ENCODE measurements around the gene GPR157.

GPR157 gene

GRCh38 chr1:9128520-9129265 is at the start of gene GPR157:
GPR157 (minus strand) TSS chr1:9129102; CDS start chr1:9129027, 75 bp downstream.
- Histone ChIP-seq H3K36me3 (ENCODE audit: control insufficient read depth in 1 of 2, insufficient read depth in 2 of 2, low read length in 2 of 2) (no peaks in the 10 kb centered on the region), H3K9me3 (ENCODE audit: control insufficient read depth in 1 of 2, low read length in 2 of 2) (no peaks in the 10 kb centered on the region), H3K9ac (ENCODE audit: low read depth in 1 of 2, low read length in 2 of 2) (peak within 1 kb of the TSS; percentile 79 to 82), H3K27me3 (ENCODE audit: control insufficient read depth in 1 of 2, insufficient read depth in 2 of 2, low read length in 2 of 2) (no peaks in the 10 kb centered on the region), H3K4me3 (ENCODE audit: low read depth in 1 of 2, low read length in 2 of 2) (peak within 1 kb of the TSS; percentile 83), H3K4me1 (ENCODE audit: control insufficient read depth in 1 of 2, insufficient read depth in 2 of 2, low read length in 2 of 2) (peaks cover 10 to 14% of the 10 kb centered on the region in 2 donors), H3K27ac (ENCODE audit: low read depth, low read length) (peak within 1 kb of the TSS; percentile 81)

GRCh38 chr1:9174762-9175161 is 45.9 kb upstream of the GPR157 start:
- Histone ChIP-seq H3K27me3 (ENCODE audit: control insufficient read depth in 1 of 2, insufficient read depth in 2 of 2, low read length in 2 of 2) (no peaks in the 10 kb centered on the region), H3K9me3 (ENCODE audit: control insufficient read depth in 1 of 2, low read length in 2 of 2) (no peaks in the 10 kb centered on the region), H3K36me3 (ENCODE audit: control insufficient read depth in 1 of 2, insufficient read depth in 2 of 2, low read length in 2 of 2) (peaks cover 0 to 4% of the 10 kb centered on the region in 2 donors), H3K9ac (ENCODE audit: low read depth in 1 of 2, low read length in 2 of 2) (no peak overlapping the region), H3K27ac (ENCODE audit: low read depth, low read length) (no peak overlapping the region), H3K4me1 (ENCODE audit: control insufficient read depth in 1 of 2, insufficient read depth in 2 of 2, low read length in 2 of 2) (peaks cover 0 to 3% of the 10 kb centered on the region in 2 donors), H3K4me3 (ENCODE audit: low read depth in 1 of 2, low read length in 2 of 2) (no peak overlapping the region)

- H3K27me3 ChIP-seq (ENCODE audit: control insufficient read depth in 1 of 2, insufficient read depth in 2 of 2, low read length in 2 of 2) = no peaks in the 10 kb centered on the region
- no peaks in the 10 kb centered on the region for H3K9me3 ChIP-seq (ENCODE audit: control insufficient read depth in 1 of 2, low read length in 2 of 2)
- no peak overlapping the region for H3K27ac ChIP-seq (ENCODE audit: low read depth, low read length)
- H3K36me3 ChIP-seq (ENCODE audit: control insufficient read depth in 1 of 2, insufficient read depth in 2 of 2, low read length in 2 of 2) = peaks cover 0 to 4% of the 10 kb centered on the region in 2 donors
- peaks cover 0 to 3% of the 10 kb centered on the region in 2 donors for H3K4me1 ChIP-seq (ENCODE audit: control insufficient read depth in 1 of 2, insufficient read depth in 2 of 2, low read length in 2 of 2)
- H3K4me3 ChIP-seq (ENCODE audit: low read depth in 1 of 2, low read length in 2 of 2) = no peak overlapping the region
- H3K9ac ChIP-seq (ENCODE audit: low read depth in 1 of 2, low read length in 2 of 2) = no peak overlapping the region
Measured at GRCh38 chr1:9174243-9174642, 45.3 kb upstream of the GPR157 start.

- Histone ChIP-seq H3K4me3 (ENCODE audit: low read depth in 1 of 2, low read length in 2 of 2) (no peak overlapping the region), H3K9me3 (ENCODE audit: control insufficient read depth in 1 of 2, low read length in 2 of 2) (no peaks in the 10 kb centered on the region), H3K27me3 (ENCODE audit: control insufficient read depth in 1 of 2, insufficient read depth in 2 of 2, low read length in 2 of 2) (no peaks in the 10 kb centered on the region), H3K4me1 (ENCODE audit: control insufficient read depth in 1 of 2, insufficient read depth in 2 of 2, low read length in 2 of 2) (peaks cover 1 to 11% of the 10 kb centered on the region in 2 donors), H3K9ac (ENCODE audit: low read depth in 1 of 2, low read length in 2 of 2) (no peak overlapping the region), H3K36me3 (ENCODE audit: control insufficient read depth in 1 of 2, insufficient read depth in 2 of 2, low read length in 2 of 2) (no peaks in the 10 kb centered on the region), H3K27ac (ENCODE audit: low read depth, low read length) (no peak overlapping the region)
Measured at GRCh38 chr1:9169601-9170137, 40.8 kb upstream of the GPR157 start.

- Histone ChIP-seq H3K27ac (ENCODE audit: low read depth, low read length) (no peak overlapping the region), H3K4me3 (ENCODE audit: low read depth in 1 of 2, low read length in 2 of 2) (no peak overlapping the region), H3K4me1 (ENCODE audit: control insufficient read depth in 1 of 2, insufficient read depth in 2 of 2, low read length in 2 of 2) (peaks cover 19 to 28% of the 10 kb centered on the region in 2 donors), H3K36me3 (ENCODE audit: control insufficient read depth in 1 of 2, insufficient read depth in 2 of 2, low read length in 2 of 2) (no peaks in the 10 kb centered on the region), H3K27me3 (ENCODE audit: control insufficient read depth in 1 of 2, insufficient read depth in 2 of 2, low read length in 2 of 2) (no peaks in the 10 kb centered on the region), H3K9me3 (ENCODE audit: control insufficient read depth in 1 of 2, low read length in 2 of 2) (no peaks in the 10 kb centered on the region), H3K9ac (ENCODE audit: low read depth in 1 of 2, low read length in 2 of 2) (no peak overlapping the region)
Measured at GRCh38 chr1:9167638-9168037, 38.7 kb upstream of the GPR157 start.

GRCh38 chr1:9166289-9167235 is 37.7 kb upstream of the GPR157 start:
- H3K36me3 ChIP-seq (ENCODE audit: control insufficient read depth in 1 of 2, insufficient read depth in 2 of 2, low read length in 2 of 2) = no peaks in the 10 kb centered on the region
- H3K27me3 ChIP-seq (ENCODE audit: control insufficient read depth in 1 of 2, insufficient read depth in 2 of 2, low read length in 2 of 2) = no peaks in the 10 kb centered on the region
- H3K4me1 ChIP-seq (ENCODE audit: control insufficient read depth in 1 of 2, insufficient read depth in 2 of 2, low read length in 2 of 2) = peaks cover 24 to 36% of the 10 kb centered on the region in 2 donors
- no peaks in the 10 kb centered on the region for H3K9me3 ChIP-seq (ENCODE audit: control insufficient read depth in 1 of 2, low read length in 2 of 2)
- no peak overlapping the region for H3K9ac ChIP-seq (ENCODE audit: low read depth in 1 of 2, low read length in 2 of 2)
- H3K27ac ChIP-seq (ENCODE audit: low read depth, low read length) = no peak overlapping the region
- no peak overlapping the region for H3K4me3 ChIP-seq (ENCODE audit: low read depth in 1 of 2, low read length in 2 of 2)

- H3K27ac ChIP-seq (ENCODE audit: low read depth, low read length) = no peak overlapping the region
Measured at GRCh38 chr1:9165396-9165795, 36.5 kb upstream of the GPR157 start.

GRCh38 chr1:9164919-9165318 is 36.0 kb upstream of the GPR157 start:
- Histone ChIP-seq H3K9me3 (ENCODE audit: control insufficient read depth in 1 of 2, low read length in 2 of 2) (no peaks in the 10 kb centered on the region), H3K27ac (ENCODE audit: low read depth, low read length) (no peak overlapping the region), H3K27me3 (ENCODE audit: control insufficient read depth in 1 of 2, insufficient read depth in 2 of 2, low read length in 2 of 2) (no peaks in the 10 kb centered on the region), H3K4me1 (ENCODE audit: control insufficient read depth in 1 of 2, insufficient read depth in 2 of 2, low read length in 2 of 2) (peaks cover 24 to 32% of the 10 kb centered on the region in 2 donors), H3K4me3 (ENCODE audit: low read depth in 1 of 2, low read length in 2 of 2) (no peak overlapping the region), H3K9ac (ENCODE audit: low read depth in 1 of 2, low read length in 2 of 2) (no peak overlapping the region), H3K36me3 (ENCODE audit: control insufficient read depth in 1 of 2, insufficient read depth in 2 of 2, low read length in 2 of 2) (no peaks in the 10 kb centered on the region)

More at GRCh38 chr1:9165396-9165795, 36.5 kb upstream of the GPR157 start:
- no peak overlapping the region for H3K4me3 ChIP-seq (ENCODE audit: low read depth in 1 of 2, low read length in 2 of 2)
- H3K9ac ChIP-seq (ENCODE audit: low read depth in 1 of 2, low read length in 2 of 2) = no peak overlapping the region
- H3K9me3 ChIP-seq (ENCODE audit: control insufficient read depth in 1 of 2, low read length in 2 of 2) = no peaks in the 10 kb centered on the region
- peaks cover 24 to 32% of the 10 kb centered on the region in 2 donors for H3K4me1 ChIP-seq (ENCODE audit: control insufficient read depth in 1 of 2, insufficient read depth in 2 of 2, low read length in 2 of 2)
- H3K36me3 ChIP-seq (ENCODE audit: control insufficient read depth in 1 of 2, insufficient read depth in 2 of 2, low read length in 2 of 2) = no peaks in the 10 kb centered on the region
- no peaks in the 10 kb centered on the region for H3K27me3 ChIP-seq (ENCODE audit: control insufficient read depth in 1 of 2, insufficient read depth in 2 of 2, low read length in 2 of 2)

GRCh38 chr1:9164532-9164900 is 35.6 kb upstream of the GPR157 start:
- no peaks in the 10 kb centered on the region for H3K36me3 ChIP-seq (ENCODE audit: control insufficient read depth in 1 of 2, insufficient read depth in 2 of 2, low read length in 2 of 2)
- no peaks in the 10 kb centered on the region for H3K27me3 ChIP-seq (ENCODE audit: control insufficient read depth in 1 of 2, insufficient read depth in 2 of 2, low read length in 2 of 2)
- no peak overlapping the region for H3K9ac ChIP-seq (ENCODE audit: low read depth in 1 of 2, low read length in 2 of 2)
- no peaks in the 10 kb centered on the region for H3K9me3 ChIP-seq (ENCODE audit: control insufficient read depth in 1 of 2, low read length in 2 of 2)
- no peak overlapping the region for H3K4me3 ChIP-seq (ENCODE audit: low read depth in 1 of 2, low read length in 2 of 2)
- H3K4me1 ChIP-seq (ENCODE audit: control insufficient read depth in 1 of 2, insufficient read depth in 2 of 2, low read length in 2 of 2) = peaks cover 24 to 32% of the 10 kb centered on the region in 2 donors
- H3K27ac ChIP-seq (ENCODE audit: low read depth, low read length) = no peak overlapping the region

- Histone ChIP-seq H3K9ac (ENCODE audit: low read depth in 1 of 2, low read length in 2 of 2) (no peak overlapping the region), H3K36me3 (ENCODE audit: control insufficient read depth in 1 of 2, insufficient read depth in 2 of 2, low read length in 2 of 2) (no peaks in the 10 kb centered on the region), H3K27ac (ENCODE audit: low read depth, low read length) (no peak overlapping the region), H3K27me3 (ENCODE audit: control insufficient read depth in 1 of 2, insufficient read depth in 2 of 2, low read length in 2 of 2) (no peaks in the 10 kb centered on the region), H3K4me3 (ENCODE audit: low read depth in 1 of 2, low read length in 2 of 2) (no peak overlapping the region), H3K9me3 (ENCODE audit: control insufficient read depth in 1 of 2, low read length in 2 of 2) (no peaks in the 10 kb centered on the region), H3K4me1 (ENCODE audit: control insufficient read depth in 1 of 2, insufficient read depth in 2 of 2, low read length in 2 of 2) (peaks cover 24 to 32% of the 10 kb centered on the region in 2 donors)
Measured at GRCh38 chr1:9161963-9162362, 33.1 kb upstream of the GPR157 start.
